GM21576 (cell line): ENCODE data around the gene DCBLD2.

Source experiments
- ATAC-seq: cut with Tn5 transposase; IDR thresholded peaks from one replicate; pipeline ENCODE4 v1.9.1; 2021; ENCODE audit warnings: mild to moderate bottlenecking, moderate library complexity; ENCODE audit not compliant: unreplicated experiment

DCBLD2 gene, protein sequence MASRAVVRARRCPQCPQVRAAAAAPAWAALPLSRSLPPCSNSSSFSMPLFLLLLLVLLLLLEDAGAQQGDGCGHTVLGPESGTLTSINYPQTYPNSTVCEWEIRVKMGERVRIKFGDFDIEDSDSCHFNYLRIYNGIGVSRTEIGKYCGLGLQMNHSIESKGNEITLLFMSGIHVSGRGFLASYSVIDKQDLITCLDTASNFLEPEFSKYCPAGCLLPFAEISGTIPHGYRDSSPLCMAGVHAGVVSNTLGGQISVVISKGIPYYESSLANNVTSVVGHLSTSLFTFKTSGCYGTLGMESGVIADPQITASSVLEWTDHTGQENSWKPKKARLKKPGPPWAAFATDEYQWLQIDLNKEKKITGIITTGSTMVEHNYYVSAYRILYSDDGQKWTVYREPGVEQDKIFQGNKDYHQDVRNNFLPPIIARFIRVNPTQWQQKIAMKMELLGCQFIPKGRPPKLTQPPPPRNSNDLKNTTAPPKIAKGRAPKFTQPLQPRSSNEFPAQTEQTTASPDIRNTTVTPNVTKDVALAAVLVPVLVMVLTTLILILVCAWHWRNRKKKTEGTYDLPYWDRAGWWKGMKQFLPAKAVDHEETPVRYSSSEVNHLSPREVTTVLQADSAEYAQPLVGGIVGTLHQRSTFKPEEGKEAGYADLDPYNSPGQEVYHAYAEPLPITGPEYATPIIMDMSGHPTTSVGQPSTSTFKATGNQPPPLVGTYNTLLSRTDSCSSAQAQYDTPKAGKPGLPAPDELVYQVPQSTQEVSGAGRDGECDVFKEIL

DNA sequence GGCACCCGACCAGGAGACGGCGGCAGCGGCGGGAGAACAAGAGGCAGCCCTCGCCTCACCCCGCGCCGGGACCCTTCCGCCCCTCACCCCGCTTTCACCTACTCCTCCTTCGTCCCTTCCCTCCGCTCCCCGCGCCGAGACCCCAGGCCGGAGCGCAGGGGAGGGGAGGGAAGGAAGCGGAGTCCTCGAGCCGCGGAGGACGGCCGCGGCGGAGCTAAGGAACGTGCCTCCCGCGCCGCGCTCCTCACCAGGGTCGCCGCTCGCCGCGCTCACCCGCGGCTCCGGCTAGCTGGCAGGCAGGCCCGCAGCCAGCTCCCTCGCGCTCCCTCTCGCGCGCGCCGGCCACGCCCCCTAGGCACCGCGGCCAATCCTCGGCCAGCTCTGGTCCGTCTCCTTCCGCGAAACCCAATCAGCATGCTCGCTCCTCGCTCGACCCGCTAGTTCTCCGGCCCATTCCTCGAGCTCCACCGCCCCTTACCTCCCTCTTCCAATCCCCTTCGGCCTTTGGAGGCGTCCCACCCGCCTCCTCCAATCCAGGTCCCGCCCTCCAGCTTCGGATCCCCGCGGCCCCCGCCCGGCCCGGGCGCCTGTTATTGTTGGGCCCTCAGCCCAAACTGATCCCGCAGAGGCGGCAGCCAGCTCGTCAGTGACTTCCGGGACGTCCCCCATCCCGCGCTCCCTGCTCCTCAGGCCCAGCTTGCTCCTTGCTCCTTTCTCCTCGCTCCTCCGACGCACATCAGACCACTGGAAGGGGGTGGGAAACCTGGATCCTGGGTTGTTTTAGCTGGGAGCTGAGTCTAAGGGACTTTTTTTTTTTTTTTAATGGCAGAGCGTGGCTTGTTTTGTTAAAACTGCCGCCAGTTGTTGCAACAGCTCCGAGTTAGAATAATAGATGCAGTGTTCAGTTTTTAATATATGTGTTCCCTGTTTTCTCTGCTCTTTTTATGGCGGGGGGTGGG, at the start of gene DCBLD2:
Gene DCBLD2 (minus strand): TSS at position 304 of the 959 bp plus-strand sequence. CDS start 369 bp downstream, outside the sequence.
- ATAC-seq = peak; percentile 100

DNA sequence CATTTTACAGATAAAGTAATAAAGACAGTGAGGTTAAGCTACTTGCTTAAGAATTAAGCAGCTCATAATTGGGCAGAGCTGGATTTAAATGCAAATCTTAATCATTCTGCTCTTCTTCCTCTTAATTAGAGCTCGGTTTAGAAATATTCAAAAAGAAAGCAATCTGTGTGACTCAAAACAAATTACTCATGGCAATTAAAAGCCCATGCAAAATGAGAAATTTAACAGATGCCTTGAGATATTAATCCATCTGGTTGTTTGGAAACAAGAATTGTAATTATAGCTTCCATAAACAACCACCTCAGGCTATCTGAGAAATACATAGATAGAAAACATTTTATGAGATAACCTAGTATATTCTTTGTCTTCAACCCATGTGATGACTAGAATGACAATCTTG, 44.2 kb upstream of the DCBLD2 start:
- ATAC-seq = no peak

DNA sequence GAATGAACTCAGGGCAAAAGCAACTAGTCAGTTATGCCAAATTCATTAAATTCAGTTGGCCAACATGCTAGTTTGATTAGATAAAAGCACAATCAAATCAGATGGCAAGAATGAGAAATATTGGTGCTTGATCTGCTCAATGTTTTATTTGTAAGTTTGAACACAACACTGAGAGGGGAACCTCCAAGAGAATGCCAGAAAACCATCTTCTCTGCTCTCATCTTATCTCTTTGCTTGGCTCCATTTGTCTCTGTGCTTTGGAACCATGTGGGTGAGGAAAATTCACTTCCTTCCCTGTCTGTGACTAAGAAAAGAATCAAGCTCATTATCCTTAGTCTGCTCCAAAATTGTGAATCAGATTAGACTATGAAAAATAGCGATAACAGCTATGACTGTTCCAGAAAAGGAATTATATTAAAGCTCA, 43.6 kb upstream of the DCBLD2 start:
- ATAC-seq = no peak

DNA sequence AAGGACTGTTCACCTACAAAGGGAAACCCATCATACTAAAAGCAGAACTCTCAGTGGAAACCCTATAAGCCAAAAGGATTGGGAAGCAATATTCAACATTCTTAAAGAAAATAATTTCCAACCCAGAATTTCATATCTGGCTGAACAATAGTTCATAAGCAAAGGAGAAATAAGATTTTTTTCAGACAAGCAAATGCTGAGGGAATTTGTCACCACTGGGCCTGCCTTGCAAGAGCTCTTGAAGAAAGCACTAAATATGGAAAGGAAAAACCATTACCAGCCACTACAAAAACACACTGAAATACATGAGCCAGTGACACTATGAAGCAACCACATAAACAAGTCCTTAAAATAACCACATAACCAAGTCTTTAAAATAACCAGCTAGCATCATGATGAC, 28.9 kb upstream of the DCBLD2 start:
- ATAC-seq = no peak

DNA sequence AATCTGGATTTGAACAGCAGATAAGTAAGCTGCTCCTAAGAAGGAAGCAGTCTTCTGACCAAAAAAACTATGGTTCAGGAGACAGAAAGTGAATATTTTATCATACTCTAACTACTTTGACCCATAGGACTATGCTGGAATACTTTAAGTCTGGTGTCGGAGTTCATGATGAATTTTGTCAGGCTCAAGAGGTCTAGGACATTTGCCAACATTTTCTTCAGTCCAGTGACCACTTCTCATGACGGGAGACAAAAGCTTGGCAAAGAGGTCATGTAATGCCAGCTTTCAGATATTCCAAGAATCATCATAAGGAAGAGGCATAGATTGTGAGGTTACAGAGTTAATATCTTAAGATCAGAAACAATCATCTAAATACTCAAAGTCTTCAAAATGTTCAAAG, 20.5 kb upstream of the DCBLD2 start:
- no peak for ATAC-seq

DNA sequence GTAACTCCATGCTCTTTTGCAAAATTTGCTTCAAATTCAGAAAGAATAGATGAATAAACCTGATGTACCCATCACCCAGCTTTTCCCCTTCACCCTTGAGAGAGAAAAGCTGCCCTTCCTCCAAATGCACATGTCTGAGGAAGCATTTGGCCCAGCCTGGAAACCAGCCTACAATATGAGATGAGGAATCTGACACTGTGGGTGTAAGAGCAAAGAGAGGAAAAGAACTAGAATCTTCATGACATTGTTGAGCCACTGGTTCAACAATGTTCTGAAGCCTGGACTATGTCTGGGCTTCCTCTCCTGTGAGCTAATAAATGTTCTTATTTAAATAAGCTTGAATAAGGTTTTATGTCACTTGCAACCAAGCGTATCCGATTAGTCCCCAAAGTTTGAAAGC, 18.7 kb upstream of the DCBLD2 start:
- ATAC-seq = no peak

DNA sequence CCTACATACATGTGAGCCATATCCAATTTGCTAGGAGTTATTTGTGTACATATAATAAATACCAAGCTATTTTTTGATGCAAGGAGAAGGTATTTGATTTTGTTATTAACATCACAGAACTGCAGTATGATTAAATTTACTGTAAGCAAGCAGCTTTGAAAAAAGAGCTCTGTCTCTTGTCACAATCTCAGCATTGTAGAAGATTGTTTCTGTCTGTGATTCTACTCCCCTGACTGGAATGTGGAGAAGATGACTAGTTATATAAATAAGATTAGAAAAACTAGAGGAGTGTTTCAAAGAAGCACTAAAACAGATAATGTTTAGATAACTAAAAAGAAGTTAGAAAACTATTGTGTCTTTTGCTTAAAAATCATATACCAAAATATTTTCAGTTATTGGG, 17.1 kb upstream of the DCBLD2 start:
- no peak for ATAC-seq

DNA sequence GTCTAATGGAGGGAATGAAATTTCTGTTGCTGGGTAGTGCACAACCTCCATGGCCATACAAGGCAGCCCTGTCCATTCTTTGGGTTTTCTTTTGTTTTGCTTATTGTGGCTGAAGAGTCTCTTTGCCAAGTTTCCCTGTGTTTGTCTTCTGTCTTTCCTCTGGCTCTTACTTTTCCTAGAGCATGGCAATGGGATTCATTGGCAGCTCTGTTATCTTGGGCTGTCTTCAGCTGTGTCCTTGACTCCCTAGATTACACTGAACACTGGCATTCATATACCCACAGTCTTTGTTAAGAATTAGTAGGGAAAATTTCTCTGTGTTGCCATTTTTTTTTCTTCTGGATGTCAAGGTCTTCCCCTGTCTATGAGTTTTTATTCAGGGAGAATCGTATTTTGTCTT, 16.1 kb upstream of the DCBLD2 start:
- no peak for ATAC-seq

DNA sequence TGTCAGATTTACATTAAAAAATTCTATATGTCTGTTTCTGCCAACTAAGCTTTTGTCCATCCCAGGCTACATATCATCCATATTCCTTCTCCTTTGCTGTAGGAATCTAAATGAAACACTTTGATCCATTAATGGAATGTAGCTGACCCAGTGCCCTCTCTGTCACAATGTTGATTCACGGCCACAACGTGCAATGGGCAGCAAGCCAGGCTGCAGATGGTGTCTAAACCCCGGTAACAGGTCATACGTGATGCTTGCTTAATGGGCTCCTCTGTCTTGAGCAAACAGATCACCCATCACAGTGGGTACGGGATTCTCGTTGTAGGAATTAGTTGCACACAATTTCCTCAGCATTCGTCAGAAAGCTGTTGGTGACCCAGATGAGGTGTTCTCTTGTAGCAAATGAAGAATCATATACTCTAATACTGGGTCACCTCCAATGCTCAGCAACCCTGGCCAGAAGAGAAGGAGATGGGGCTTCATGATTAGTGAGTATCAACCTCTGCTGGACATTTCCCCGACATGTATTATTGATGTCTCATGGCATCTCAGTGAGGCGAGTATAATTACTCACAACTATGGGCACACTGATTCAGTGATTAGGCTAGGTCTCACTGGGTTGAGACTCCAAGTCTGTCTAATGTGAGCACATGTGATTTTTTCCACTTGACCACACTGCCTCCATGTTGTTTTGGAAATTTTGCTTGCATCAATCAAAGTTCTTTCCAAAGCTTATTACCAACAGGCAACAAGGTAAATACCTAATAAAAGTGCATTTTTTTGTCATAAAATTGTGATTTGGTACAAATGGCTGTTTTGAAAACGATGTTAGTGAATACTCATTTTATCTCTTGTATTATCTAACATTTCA, 12.9 kb upstream of the DCBLD2 start:
- ATAC-seq = no peak

DNA sequence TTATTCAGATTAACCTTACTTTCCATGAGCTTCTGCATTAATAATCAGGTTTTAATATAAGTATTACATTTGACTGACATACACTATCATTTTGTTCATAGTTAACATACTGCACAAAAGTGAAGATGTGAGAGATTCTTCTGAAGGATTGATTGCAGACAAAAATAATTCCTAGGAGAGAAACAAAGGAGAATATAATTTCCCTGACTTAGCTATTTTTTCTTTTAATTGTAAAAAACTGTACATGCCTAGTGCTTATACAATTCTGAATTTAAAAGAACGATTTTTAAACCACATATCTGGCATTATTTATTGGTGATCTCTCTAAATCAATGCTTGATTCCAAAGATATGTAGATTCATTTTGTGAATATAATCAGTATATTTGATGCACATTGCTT, 11.0 kb upstream of the DCBLD2 start:
- no peak for ATAC-seq

DNA sequence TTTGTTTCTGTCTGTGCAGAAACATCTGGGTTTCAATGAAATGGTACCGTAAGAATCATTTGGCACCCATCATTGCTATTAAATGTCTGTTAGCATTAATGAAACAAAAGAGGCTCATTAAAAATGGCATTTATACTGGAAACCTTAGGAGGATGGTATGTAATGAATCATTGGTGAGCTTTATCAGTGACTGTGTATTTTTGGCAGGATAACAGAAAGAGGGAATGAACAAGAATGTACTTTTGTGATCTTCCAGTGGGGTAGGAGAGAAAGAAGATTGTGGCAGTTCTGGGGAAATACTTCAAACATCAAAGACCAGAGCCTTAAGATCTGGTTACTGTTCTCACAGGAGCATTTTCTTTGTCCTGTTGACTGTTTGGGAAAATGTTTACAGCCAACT, 4.7 kb upstream of the DCBLD2 start:
- no peak for ATAC-seq

DNA sequence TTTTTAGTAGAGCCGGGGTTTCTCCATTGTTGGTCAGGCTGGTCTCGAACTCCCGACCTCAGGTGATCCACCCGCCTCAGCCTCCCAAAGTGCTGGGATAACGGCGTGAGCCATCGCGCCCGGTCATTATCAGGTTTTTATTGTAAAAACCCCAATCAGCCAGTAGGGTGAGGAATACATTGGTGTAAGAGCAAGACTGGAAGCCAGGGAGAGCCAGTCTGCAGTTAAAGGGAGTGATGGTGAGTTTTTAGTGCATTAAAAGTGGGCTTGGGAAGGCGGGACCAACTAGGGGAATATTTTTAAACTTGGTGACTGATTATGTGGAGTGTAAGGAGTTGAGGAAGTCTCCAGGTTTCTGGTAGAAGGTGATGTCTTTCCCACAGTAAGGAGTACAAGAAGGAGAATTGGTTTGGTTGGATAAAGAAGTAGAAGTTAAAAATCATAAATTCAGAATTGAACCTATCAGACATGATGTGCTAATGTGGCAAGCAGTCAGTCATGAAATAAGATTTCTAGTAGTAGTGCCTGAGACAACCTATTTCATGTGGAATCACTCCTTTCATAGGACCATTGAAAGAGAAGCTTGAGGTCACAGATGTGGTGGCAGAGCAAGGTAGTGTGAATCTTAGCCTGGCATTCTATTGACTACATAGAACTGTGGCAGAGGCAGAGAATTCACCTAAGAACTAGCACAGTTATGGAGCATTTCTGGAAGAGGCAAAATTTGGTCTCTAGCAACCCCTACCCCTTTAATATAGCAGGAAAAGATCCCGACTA, 2.4 kb upstream of the DCBLD2 start:
- no peak for ATAC-seq

DNA sequence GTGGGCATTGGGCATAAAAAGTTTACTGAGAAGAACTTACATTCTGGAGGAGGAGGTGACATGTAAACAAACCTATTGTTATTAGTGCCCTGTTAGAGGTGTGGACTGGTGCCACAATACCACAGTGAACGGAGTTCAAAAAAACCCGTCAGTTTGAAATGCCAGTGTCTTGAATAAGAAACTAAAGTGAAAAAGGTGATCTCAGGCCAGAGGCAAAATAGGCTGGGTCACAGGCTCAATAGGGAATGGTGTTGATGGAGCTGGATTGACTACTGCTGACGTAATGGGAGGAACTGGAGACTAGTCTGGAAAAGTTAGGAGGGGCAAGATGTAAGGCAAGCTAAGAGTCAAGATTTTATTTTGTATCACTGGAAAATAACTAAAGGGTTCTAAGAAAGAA, 1.6 kb upstream of the DCBLD2 start:
- ATAC-seq = no peak

DNA sequence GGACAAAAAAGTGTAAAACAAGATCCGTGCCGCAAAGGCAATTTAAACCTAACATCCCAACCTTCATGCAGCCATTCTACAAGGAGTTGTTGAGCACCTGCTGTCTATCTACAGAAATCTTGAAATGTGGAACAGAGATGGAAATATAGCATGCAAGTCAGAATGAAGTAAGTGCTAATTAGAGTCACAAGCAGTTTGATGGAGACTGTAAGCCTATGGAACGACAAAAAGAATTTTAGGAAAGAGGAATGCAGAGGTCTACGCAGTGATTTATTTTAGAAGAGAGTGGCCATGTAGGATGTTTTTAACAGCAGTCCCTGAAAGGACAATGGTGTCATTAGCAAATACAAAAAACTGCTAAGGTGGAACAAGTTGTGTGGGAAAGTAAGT, 851 bp upstream of the DCBLD2 start:
- no peak for ATAC-seq

DNA sequence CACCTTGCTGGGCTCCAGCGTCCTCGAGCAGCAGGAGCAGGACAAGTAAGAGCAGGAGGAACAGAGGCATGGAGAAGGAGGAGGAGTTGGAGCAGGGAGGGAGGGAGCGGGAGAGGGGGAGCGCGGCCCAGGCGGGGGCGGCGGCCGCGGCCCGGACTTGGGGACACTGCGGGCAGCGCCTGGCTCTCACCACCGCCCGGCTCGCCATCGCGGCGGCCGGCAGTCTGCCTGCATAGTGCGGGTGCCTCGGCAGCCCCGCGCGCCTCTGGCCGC, 440 bp downstream of the DCBLD2 start:
- ATAC-seq = peak; percentile 18

DNA sequence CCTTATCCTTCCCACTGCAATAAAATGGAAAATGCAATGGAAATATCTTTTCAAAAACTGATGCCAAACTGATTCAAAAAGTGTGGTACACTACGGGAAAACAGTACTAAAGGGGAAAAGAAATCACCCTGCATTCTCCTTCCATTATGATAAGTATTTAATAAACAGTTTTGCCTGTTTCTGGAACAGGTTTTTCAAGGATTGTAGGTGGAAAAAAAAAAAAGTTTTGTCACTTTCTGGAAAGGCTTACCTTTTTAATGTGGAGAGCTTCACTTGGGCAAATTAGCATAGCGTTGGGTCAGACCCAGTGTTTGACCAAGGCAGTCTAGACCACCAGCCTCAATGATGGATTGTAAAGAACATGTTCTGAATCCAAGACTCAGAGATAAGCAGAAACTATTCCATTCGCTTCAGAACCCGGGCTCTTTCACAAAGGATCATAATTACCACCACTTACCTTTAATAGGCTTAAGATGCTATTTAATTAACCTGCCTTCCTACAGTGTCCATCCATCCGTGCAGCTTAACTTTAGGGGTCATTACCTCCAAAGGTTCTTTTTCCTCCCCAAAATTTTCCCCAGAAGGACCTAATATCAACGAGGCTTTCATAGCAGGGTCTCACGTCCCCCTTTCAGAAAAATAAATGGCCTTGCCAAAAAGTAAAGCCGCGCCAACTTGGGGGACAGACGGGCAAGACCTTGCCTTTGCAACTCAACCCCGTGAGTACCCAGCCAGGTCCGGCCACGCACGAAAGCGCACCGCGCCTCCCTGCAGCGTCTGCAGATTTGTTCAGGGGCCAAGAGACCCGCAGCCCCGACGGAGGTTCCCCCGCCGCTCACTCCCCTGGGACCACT, 1.0 kb downstream of the DCBLD2 start:
- no peak for ATAC-seq

DNA sequence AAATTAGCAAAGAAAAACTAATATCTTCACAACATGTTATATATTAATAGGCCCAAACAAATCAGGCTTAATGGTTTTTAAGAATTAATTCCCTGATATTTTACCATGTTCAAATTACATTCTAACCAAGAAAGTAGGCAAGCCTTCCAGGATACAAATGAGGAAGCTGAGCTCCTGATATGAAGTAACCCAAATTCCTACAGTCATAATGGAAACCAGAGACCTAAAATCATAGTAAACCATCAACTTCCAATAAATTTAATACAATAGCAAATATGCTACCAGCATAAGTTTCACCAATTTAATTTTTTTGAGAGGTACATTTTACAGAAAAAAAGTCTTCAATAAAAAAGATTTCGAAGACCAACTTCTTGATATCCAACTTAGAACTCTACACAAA, 3.8 kb downstream of the DCBLD2 start:
- ATAC-seq = no peak

DNA sequence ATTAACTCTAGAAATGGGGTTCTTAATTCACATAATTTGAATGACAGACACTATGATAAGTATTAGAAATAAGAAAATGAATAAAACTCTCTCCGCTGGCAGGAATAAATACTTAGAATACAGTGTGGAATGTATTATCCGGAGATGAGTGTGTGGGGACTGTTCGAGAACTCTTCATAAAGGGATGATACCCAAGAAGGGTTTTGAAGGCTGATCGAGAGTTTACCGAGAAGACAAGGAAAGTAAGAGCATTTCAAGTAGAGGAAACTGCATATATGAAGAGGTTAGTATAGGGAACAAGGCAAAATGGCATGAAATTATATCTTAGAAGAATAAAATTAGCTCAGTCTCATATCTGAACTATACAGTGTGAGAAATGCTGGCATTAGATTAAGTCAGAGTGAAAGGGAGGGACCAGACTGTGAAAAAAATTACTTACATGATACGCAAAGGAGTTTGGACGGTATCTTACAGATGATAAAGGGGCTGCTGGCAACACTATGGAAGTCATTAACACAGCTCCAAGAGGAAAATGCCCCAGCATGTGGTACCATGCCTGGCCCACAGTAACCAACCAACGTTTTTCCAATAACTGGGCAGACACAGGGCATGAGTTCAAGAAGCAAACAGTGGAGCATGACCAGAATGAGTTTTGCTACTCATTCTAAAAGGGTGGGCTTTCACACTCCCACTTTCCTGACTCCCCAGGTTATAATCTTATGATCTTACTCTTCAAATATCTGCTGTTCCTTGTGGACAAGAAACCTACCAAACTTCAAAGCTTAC, 6.5 kb downstream of the DCBLD2 start:
- ATAC-seq = no peak
